H1 (cell line): Measurements from ENCODE around the gene KLK12. TPM values are rescaled to one million over a fixed set of nuclear protein-coding genes. Genes with fewer than 3 reads are reported as not detected.

Experiments
- ASH2L ChIP-seq: fragments of 200-600, 300-600 bp; sonication (generic); IDR thresholded peaks from one replicate; pipeline ENCODE4 v1.7.1; 2017; ENCODE audit warnings: low read length
- POLR2AphosphoS5 ChIP-seq: IDR thresholded peaks from 2 replicates; pipeline ENCODE4 v1.6.1; 2011; ENCODE audit warnings: low read depth, low read length
- RFX5 ChIP-seq: IDR thresholded peaks from 2 replicates; pipeline ENCODE4 v1.6.1; 2011; ENCODE audit warnings: low read depth, low read length, improper control_type of control experiment, borderline replicate concordance
- RXRA ChIP-seq: IDR thresholded peaks from 2 replicates; pipeline ENCODE4 v1.6.1; 2011; ENCODE audit warnings: low read depth, mild to moderate bottlenecking, low read length, moderate library complexity; ENCODE audit not compliant: insufficient read depth
- SIX5 ChIP-seq: IDR thresholded peaks from 2 replicates; pipeline ENCODE4 v1.6.1; 2011; ENCODE audit warnings: mild to moderate bottlenecking, low read depth, low read length
- USF2 ChIP-seq: IDR thresholded peaks from 2 replicates; pipeline ENCODE4 v1.6.1; 2011; ENCODE audit warnings: low read length, improper control_type of control experiment
- YY1 ChIP-seq: IDR thresholded peaks from 2 replicates; pipeline ENCODE4 v1.6.1; 2011; ENCODE audit warnings: low read depth, mild to moderate bottlenecking, low read length
- polyA plus RNA-seq, 7 experiments: library from polyadenylated mRNA; depleted of rRNA in 3 of 7; stranded (reverse) in 5 of 7; unstranded in 2 of 7; fragments of >200 nt in 5 of 7; fragments of 200-250 nt in 2 of 7; gene quantifications; 1 replicate in 5 of 7; 2 replicates in 1 of 7; 4 replicates in 1 of 7; pipeline versions ENCODE4 v1.2.1 to v1.2.3, GENCODE V29; 2011 to 2013; ENCODE audit warnings: missing spikeins in 2 of 7, mixed read lengths in 2 of 7
- total RNA-seq: library from RNA; stranded (reverse); fragmentation: NEBNext Ultra II Directional; extraction: Animal tissue kit (Norgen Biotek cat#: 25700); gene quantifications from 2 replicates; pipeline ENCODE4 v1.2.1, GENCODE V29; 2021

Gene KLK12
- total and polyA plus RNA-seq, 2 of the 8 experiments (the other 6 are each of a cell fraction or from before 2014, with no cell fraction given), result 0.24 TPM; not detected in 1

GRCh38 chr19:51000426-51000825 is 34.4 kb downstream of the KLK12 start (continued):
- no peak for TF ChIP-seq USF2
- no peak for TF ChIP-seq POLR2AphosphoS5
- no peak for TF ChIP-seq SIX5
- TF ChIP-seq YY1, result no peak
- no peak for TF ChIP-seq ASH2L
- TF ChIP-seq RFX5, result no peak
- no peak for TF ChIP-seq RXRA
